ENCODE data around the gene C11orf86.
"Not testable (repeated sequence)": the region's sequence is repeated elsewhere in the genome, so short reads cannot be mapped to it uniquely, and the experiment has no call there.

The C11orf86 gene

GRCh38 chr11:66987924-66988637, 13.0 kb downstream of the C11orf86 start:
- in situ Hi-C loops (cut with MboI; ENCODE audit: low sequenced_read_pairs): no loop called here

GRCh38 chr11:66988741-66989140, 13.6 kb downstream of the C11orf86 start:
- in situ Hi-C loops (cut with MboI; ENCODE audit: low sequenced_read_pairs): not testable (repeated sequence)

- in situ Hi-C loops (cut with MboI; ENCODE audit: low sequenced_read_pairs): not testable (repeated sequence)
Observed at GRCh38 chr11:66989360-66989759, 14.3 kb downstream of the C11orf86 start.

- in situ Hi-C loops (cut with MboI; ENCODE audit: low sequenced_read_pairs): no loop called here
Observed at GRCh38 chr11:66992041-66992440, 16.9 kb downstream of the C11orf86 start.

GRCh38 chr11:66996609-66997273, 21.6 kb downstream of the C11orf86 start:
- in situ Hi-C loops (cut with MboI; ENCODE audit: low sequenced_read_pairs): no loop called here

- in situ Hi-C loops (cut with MboI; ENCODE audit: low sequenced_read_pairs): no loop called here
Observed at GRCh38 chr11:66999555-66999954, 24.5 kb downstream of the C11orf86 start.

- in situ Hi-C loops (cut with MboI; ENCODE audit: low sequenced_read_pairs): no loop called here
Observed at GRCh38 chr11:67001332-67001731, 26.2 kb downstream of the C11orf86 start.

GRCh38 chr11:67002297-67002913, 27.3 kb downstream of the C11orf86 start:
- in situ Hi-C loops (cut with MboI; ENCODE audit: low sequenced_read_pairs): no loop called here

- in situ Hi-C loops (cut with MboI; ENCODE audit: low sequenced_read_pairs): no loop called here
Observed at GRCh38 chr11:67002921-67003411, 27.9 kb downstream of the C11orf86 start.

GRCh38 chr11:67005200-67005599, 30.1 kb downstream of the C11orf86 start:
- in situ Hi-C loops (cut with MboI; ENCODE audit: low sequenced_read_pairs): not testable (repeated sequence)

- in situ Hi-C loops (cut with MboI; ENCODE audit: low sequenced_read_pairs): no loop called here
Observed at GRCh38 chr11:67006029-67006884, 31.2 kb downstream of the C11orf86 start.

GRCh38 chr11:67007126-67007525, 32.0 kb downstream of the C11orf86 start:
- in situ Hi-C loops (cut with MboI; ENCODE audit: low sequenced_read_pairs): no loop called here

- in situ Hi-C loops (cut with MboI; ENCODE audit: low sequenced_read_pairs): no loop called here
Observed at GRCh38 chr11:67010296-67010905, 35.3 kb downstream of the C11orf86 start.

GRCh38 chr11:67013511-67014045, 38.5 kb downstream of the C11orf86 start:
- in situ Hi-C loops (cut with MboI; ENCODE audit: low sequenced_read_pairs): no loop called here

- in situ Hi-C loops (cut with MboI; ENCODE audit: low sequenced_read_pairs): no loop called here
Observed at GRCh38 chr11:67014343-67014742, 39.2 kb downstream of the C11orf86 start.

GRCh38 chr11:67015048-67015447, 39.9 kb downstream of the C11orf86 start:
- in situ Hi-C loops (cut with MboI; ENCODE audit: low sequenced_read_pairs): no loop called here

GRCh38 chr11:67016550-67016949, 41.4 kb downstream of the C11orf86 start:
- in situ Hi-C loops (cut with MboI; ENCODE audit: low sequenced_read_pairs): no loop called here

GRCh38 chr11:67020949-67021348, 45.8 kb downstream of the C11orf86 start:
- in situ Hi-C loops (cut with MboI; ENCODE audit: low sequenced_read_pairs): no loop called here

GRCh38 chr11:67022341-67022933, 47.3 kb downstream of the C11orf86 start:
- in situ Hi-C loops (cut with MboI; ENCODE audit: low sequenced_read_pairs): no loop called here

Data from HL-60/S4 (cell line).